WTC11 (cell line): ENCODE results near the gene C6orf136. TPM values are rescaled to one million over a fixed set of nuclear protein-coding genes. Genes with fewer than 3 reads are reported as not detected.

Source experiments
- ATAC-seq: fragments of 200-7000 bp; cut with Tn5 transposase; 2 replicates; pipeline ENCODE4 v1.10.0; 2021; ENCODE audit warnings: mild to moderate bottlenecking, moderate library complexity
- CTCF ChIA-PET: fragments of 300-600 bp; sonication (Branson Sonifier 250); formaldehyde crosslinking; loops from one replicate; lab custom pipeline; 2021; ENCODE audit warnings: antibody characterized with exemption; lab: Charles Lee
- POLR2A ChIA-PET: fragments of 350-600 bp; sonication (Branson Sonifier 250); formaldehyde crosslinking; loops from one replicate; lab custom pipeline; 2021; ENCODE audit warnings: antibody characterized with exemption; lab: Charles Lee
- DNase-seq: peaks from one replicate; pipeline ENCODE4 v3.0.0; 2021; ENCODE audit warnings: low spot score
- H3K27ac Mint-ChIP-seq: 2 replicates; pipeline ENCODE4 v1.8.0; 2021; ENCODE audit warnings: mixed read lengths
- H3K27me3 Mint-ChIP-seq: 2 replicates; pipeline ENCODE4 v1.8.0; 2021; ENCODE audit warnings: low read depth, mild to moderate bottlenecking, moderate library complexity, mixed read lengths
- H3K36me3 Mint-ChIP-seq: 2 replicates; pipeline ENCODE4 v1.8.0; 2021; ENCODE audit warnings: mixed read lengths
- H3K4me1 Mint-ChIP-seq: 2 replicates; pipeline ENCODE4 v1.8.0; 2022; ENCODE audit warnings: mixed read lengths
- H3K4me3 Mint-ChIP-seq: 2 replicates; pipeline ENCODE4 v1.8.0; 2021; ENCODE audit warnings: mild to moderate bottlenecking, moderate library complexity, mixed read lengths
- H3K9me3 Mint-ChIP-seq: 2 replicates; pipeline ENCODE4 v1.8.0; 2021; ENCODE audit warnings: mixed read lengths
- AFF4 ChIP-seq: sonication (generic); formaldehyde crosslinking; IDR thresholded peaks from 2 replicates; pipeline ENCODE4 v1.8.1; 2023; ENCODE audit warnings: mild to moderate bottlenecking, missing genetic modification reagents, borderline replicate concordance
- CREM ChIP-seq: sonication (generic); formaldehyde crosslinking; IDR thresholded peaks from 2 replicates; pipeline ENCODE4 v1.8.1; 2022; ENCODE audit warnings: mild to moderate bottlenecking, missing genetic modification reagents, moderate library complexity
- ELF4 ChIP-seq: sonication (generic); formaldehyde crosslinking; IDR thresholded peaks from 2 replicates; pipeline ENCODE4 v1.8.1; 2022; ENCODE audit warnings: low read depth, mild to moderate bottlenecking, moderate library complexity, missing genetic modification reagents
- EMX1 ChIP-seq: fragments of 250-450 bp; sonication (Bioruptor Pico); IDR thresholded peaks from 2 replicates; pipeline ENCODE4 v1.8.0; 2021; ENCODE audit warnings: mild to moderate bottlenecking
- IRF1 ChIP-seq: sonication (generic); formaldehyde crosslinking; IDR thresholded peaks from 2 replicates; pipeline ENCODE4 v1.8.0; 2023; ENCODE audit warnings: missing genetic modification reagents
- NR1H2 ChIP-seq: sonication (generic); formaldehyde crosslinking; IDR thresholded peaks from 2 replicates; pipeline ENCODE4 v1.9.0; 2021; ENCODE audit warnings: mild to moderate bottlenecking, moderate library complexity, missing genetic modification reagents
- NR3C1 ChIP-seq: sonication (generic); formaldehyde crosslinking; conservative IDR thresholded peaks from 2 replicates; pipeline ENCODE4 v1.8.1; 2023; ENCODE audit warnings: low read depth, mild to moderate bottlenecking, missing genetic modification reagents
- TCF7 ChIP-seq: sonication (generic); formaldehyde crosslinking; IDR thresholded peaks from 2 replicates; pipeline ENCODE4 v1.8.0; 2022; ENCODE audit warnings: mild to moderate bottlenecking, low read depth, missing genetic modification reagents, moderate library complexity
- TP53 ChIP-seq: sonication (generic); formaldehyde crosslinking; IDR thresholded peaks from 2 replicates; pipeline ENCODE4 v1.8.1; 2023; ENCODE audit warnings: mild to moderate bottlenecking, missing genetic modification reagents
- USF1 ChIP-seq: sonication (generic); formaldehyde crosslinking; IDR thresholded peaks from 2 replicates; pipeline ENCODE4 v1.8.0; 2022; ENCODE audit warnings: mild to moderate bottlenecking, missing genetic modification reagents
- ZNF219 ChIP-seq: sonication (generic); formaldehyde crosslinking; IDR thresholded peaks from 2 replicates; pipeline ENCODE4 v1.8.0; 2023; ENCODE audit warnings: missing genetic modification reagents, mild to moderate bottlenecking, borderline replicate concordance
- ZNF232 ChIP-seq: sonication (generic); formaldehyde crosslinking; IDR thresholded peaks from 2 replicates; pipeline ENCODE4 v1.8.0; 2022; ENCODE audit warnings: mild to moderate bottlenecking, missing genetic modification reagents
- ZNF423 ChIP-seq: fragments of 250-450 bp; sonication (Bioruptor Pico); IDR thresholded peaks from 2 replicates; pipeline ENCODE4 v2.1.2; 2022; ENCODE audit warnings: mild to moderate bottlenecking, moderate library complexity
- ZNF671 ChIP-seq: fragments of 250-450 bp; sonication (Bioruptor Pico); IDR thresholded peaks from 2 replicates; pipeline ENCODE4 v1.8.0; 2021; ENCODE audit warnings: mild to moderate bottlenecking
- total RNA-seq: library from RNA; stranded (reverse); gene quantifications from 3 replicates; pipeline ENCODE4 v1.2.3, GENCODE V29; 2021
- TF ChIP-seq, protein P1 (sequence below): fragments of 250-450 bp; sonication (Bioruptor Pico); IDR thresholded peaks from 2 replicates; pipeline ENCODE4 v1.8.0; 2021; ENCODE audit warnings: mild to moderate bottlenecking
- TF ChIP-seq, protein P2 (sequence below): fragments of 250-450 bp; sonication (Bioruptor Pico); conservative IDR thresholded peaks from 2 replicates; pipeline ENCODE4 v1.9.0; 2021; ENCODE audit warnings: mild to moderate bottlenecking
- TF ChIP-seq, protein P3 (sequence below): sonication (generic); formaldehyde crosslinking; IDR thresholded peaks from 2 replicates; pipeline ENCODE4 v1.8.1; 2023; ENCODE audit warnings: mild to moderate bottlenecking, missing genetic modification reagents

C6orf136 gene
- total RNA-seq, 1 experiment from 2014 or later, result 26.5 TPM

DNA sequence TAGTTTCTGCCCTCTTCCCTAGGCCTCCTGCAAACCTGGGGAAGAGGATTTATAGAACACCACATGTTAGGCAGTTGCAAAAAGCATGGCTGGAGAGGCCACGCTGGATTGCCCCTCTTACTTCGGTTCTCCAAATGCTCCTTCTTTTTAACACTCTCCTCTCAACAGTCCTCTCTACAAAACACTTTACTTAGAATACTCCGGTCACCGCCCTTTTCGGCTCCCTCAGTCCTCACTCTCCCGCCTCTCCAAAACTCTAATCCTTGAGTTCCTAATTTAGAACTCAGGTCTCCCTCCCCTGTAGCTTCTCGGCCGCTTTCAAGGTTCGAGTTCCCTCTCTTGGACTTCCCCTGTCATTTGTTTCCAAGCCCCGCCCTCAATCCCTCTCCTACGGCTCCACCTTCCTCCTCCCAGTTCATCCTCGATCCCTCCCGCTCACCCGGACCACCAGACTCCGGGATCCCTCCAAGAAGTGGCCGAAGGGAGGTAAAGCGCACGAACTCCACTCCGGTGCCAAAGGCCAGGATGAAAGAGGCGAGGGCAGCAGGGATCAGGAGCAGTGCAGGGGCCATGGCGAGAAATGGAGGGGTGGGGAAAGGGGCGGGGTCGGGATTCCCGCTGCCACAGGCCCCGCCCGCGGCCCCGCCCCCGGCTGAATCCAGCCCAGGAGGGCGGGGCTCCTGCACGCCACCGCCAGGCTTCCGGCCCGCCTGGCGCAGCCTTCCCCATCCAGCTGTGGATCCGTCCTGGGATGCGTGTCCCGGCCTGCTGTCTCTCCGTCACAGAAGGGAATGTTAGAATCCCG lies 43.7 kb downstream of the C6orf136 start, which contains the start of gene NRM (continued):
- no peak for TF ChIP-seq ZNF219 (CRISPR knock-in tag)

DNA sequence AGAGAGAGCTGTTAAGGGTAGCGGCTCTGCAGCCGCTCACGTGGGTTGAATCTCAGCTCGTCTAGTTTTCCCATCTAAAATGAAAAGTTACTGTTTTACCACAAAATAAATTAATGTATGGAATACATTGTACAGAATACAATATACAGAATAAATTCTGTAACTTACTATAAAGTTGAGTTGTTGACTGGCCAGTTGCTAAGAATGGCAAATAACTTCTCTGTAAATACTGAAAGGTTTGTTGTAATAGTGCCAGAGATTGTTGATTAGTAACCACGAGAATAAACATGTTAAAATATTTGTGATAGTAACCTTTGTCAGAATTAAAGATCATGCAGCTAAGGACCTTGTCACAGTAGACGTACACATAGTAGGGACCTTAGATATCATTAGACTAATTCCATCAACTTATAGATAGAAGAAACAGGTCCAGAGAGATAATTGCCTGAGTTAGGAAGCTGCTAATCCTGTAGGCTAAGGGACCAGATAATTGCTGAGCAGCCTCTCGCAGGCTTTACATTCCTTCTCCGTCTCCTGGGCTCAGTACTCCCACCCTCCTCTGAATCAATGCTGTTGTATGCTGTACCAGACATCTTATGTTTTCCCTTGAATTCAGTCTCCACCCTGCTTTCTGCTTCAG lies 44.4 kb downstream of the C6orf136 start:
- Mint-ChIP-seq H3K4me3 (peak overlapping the region; percentile 74), H3K27me3 (no peaks in the 10 kb centered on the region), H3K36me3 (peaks cover 3% of the 10 kb centered on the region; the same call in 1 of the 2 replicates)
- CTCF ChIA-PET, result interaction anchor here (0.6 to 4.0 kb wide), 7 partner anchors 13 to 323 kb away, joined by 3 to 49 read pairs (median 8); partner anchors contain the start of genes DHX16 and MDC1
- TF ChIP-seq TP53, result no peak
- no peak for TF ChIP-seq ELF4 (CRISPR knock-in tag)
- no peak for TF ChIP-seq IRF1 (CRISPR knock-in tag)
- TF ChIP-seq ZNF423, result no peak
- no peak for TF ChIP-seq TCF7
- TF ChIP-seq NR3C1, result no peak
- no peak for TF ChIP-seq EMX1
- TF ChIP-seq USF1 (CRISPR knock-in tag), result no peak
- TF ChIP-seq, protein P1, sequence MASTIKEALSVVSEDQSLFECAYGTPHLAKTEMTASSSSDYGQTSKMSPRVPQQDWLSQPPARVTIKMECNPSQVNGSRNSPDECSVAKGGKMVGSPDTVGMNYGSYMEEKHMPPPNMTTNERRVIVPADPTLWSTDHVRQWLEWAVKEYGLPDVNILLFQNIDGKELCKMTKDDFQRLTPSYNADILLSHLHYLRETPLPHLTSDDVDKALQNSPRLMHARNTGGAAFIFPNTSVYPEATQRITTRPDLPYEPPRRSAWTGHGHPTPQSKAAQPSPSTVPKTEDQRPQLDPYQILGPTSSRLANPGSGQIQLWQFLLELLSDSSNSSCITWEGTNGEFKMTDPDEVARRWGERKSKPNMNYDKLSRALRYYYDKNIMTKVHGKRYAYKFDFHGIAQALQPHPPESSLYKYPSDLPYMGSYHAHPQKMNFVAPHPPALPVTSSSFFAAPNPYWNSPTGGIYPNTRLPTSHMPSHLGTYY, result no peak
- no peak for TF ChIP-seq ZNF232 (CRISPR knock-in tag)
- TF ChIP-seq, all 79 proteins: peak for 0
- Mint-ChIP-seq H3K27ac (peak overlapping the region; percentile 83), H3K4me1 (peaks cover 37% of the 10 kb centered on the region), H3K9me3 (no peaks in the 10 kb centered on the region)
- ATAC-seq, result no peak
- DNase-seq, result no peak
- POLR2A ChIA-PET, result interaction anchor here (1.4 kb wide), 2 partner anchors 11 to 26 kb away, joined by 3 to 5 read pairs; partner anchors contain the start of gene MDC1

GRCh38 chr6:30696432-30696831 lies 49.5 kb downstream of the C6orf136 start:
- H3K4me1 Mint-ChIP-seq, result peaks cover 11% of the 10 kb centered on the region
- ATAC-seq, result no peak
- H3K27ac Mint-ChIP-seq, result no peak overlapping the region
- peaks cover 14% of the 10 kb centered on the region for H3K36me3 Mint-ChIP-seq
- H3K27me3 Mint-ChIP-seq, result no peaks in the 10 kb centered on the region
- no peak overlapping the region for H3K4me3 Mint-ChIP-seq
- no peak for DNase-seq
- H3K9me3 Mint-ChIP-seq, result no peaks in the 10 kb centered on the region
- CTCF ChIA-PET, result interaction anchor here (1.2 to 5.6 kb wide), 3 partner anchors 18 to 34 kb away, joined by 3 to 30 read pairs (median 8); partner anchors contain the start of gene DHX16
- POLR2A ChIA-PET, result no interaction called here
- TF ChIP-seq, protein P2, sequence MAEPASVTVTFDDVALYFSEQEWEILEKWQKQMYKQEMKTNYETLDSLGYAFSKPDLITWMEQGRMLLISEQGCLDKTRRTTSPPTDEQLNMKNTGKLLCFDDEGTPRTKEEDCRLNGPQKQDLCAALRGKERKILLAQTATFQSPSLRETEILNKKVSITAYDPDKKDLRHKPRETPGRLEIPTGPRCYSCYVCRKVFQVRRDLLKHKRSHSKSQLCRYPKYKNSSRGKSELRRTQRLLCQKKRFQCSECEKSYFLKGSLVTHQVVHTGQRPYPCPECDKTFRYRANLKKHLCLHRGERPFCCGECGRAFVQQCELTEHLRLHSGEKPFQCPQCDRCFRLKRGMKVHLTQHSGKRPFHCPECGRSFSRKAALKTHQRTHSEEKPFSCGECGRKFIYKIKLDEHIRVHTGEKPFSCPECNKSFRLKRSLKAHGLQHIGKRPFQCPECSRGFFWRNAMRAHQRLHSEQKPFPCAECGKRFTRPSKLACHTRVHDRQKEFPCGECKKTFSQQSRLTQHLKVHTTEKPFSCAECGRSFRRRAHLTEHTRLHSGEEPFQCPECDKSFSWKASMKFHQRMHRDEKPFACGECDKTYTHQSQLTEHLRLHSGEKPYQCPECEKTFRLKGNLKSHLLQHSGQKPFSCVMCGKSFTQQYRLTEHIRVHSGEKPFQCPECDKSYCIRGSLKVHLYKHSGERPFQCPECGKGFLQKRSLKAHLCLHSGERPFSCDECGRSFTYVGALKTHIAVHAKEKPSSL (CRISPR knock-in tag), result no peak
- TF ChIP-seq ZNF671 (no peak), CREM (CRISPR knock-in tag) (no peak), EMX1 (no peak), AFF4 (no peak), NR1H2 (CRISPR knock-in tag) (no peak)
- TF ChIP-seq, protein P3, sequence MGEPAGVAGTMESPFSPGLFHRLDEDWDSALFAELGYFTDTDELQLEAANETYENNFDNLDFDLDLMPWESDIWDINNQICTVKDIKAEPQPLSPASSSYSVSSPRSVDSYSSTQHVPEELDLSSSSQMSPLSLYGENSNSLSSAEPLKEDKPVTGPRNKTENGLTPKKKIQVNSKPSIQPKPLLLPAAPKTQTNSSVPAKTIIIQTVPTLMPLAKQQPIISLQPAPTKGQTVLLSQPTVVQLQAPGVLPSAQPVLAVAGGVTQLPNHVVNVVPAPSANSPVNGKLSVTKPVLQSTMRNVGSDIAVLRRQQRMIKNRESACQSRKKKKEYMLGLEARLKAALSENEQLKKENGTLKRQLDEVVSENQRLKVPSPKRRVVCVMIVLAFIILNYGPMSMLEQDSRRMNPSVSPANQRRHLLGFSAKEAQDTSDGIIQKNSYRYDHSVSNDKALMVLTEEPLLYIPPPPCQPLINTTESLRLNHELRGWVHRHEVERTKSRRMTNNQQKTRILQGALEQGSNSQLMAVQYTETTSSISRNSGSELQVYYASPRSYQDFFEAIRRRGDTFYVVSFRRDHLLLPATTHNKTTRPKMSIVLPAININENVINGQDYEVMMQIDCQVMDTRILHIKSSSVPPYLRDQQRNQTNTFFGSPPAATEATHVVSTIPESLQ, result no peak
